Thyroid gland (tissue), 4 donors: ENCODE measurements around the gene SPEF2.

Experiments
- CTCF ChIP-seq, 6 experiments: fragments of 200-600 bp in 3 of 6; fragments of 450-650 bp in 3 of 6; sonication (generic) in 3 of 6; IDR thresholded peaks; one replicate each; pipeline ENCODE4 v1.5.1; 2016 to 2019; ENCODE audit warnings: antibody characterized with exemption in 6 of 6, mild to moderate bottlenecking in 2 of 6, inconsistent platforms in 1 of 6, moderate library complexity in 1 of 6
- POLR2A ChIP-seq, 2 donors: fragments of 450-650 bp; IDR thresholded peaks; one replicate each; pipeline ENCODE4 v1.6.1; 2017; ENCODE audit warnings: antibody characterized with exemption in 2 of 2, mild to moderate bottlenecking in 2 of 2, moderate library complexity in 1 of 2

- TF ChIP-seq CTCF (IDR thresholded peaks at IDR 0.05) (no peak), POLR2A (IDR thresholded peaks at IDR 0.05) (no peak)
Measured at GRCh38 chr5:35810601-35811000, 192.9 kb downstream of the SPEF2 start.
